Glutamatergic neuron (in vitro differentiated cells): Measurements from ENCODE around the gene UNC80. TPM values are rescaled to one million over a fixed set of nuclear protein-coding genes. Genes with fewer than 3 reads are reported as not detected.

ENCODE experiments used
- DNase-seq: peaks from one replicate; pipeline ENCODE4 v3.0.0; 2022
- H3K27ac Mint-ChIP-seq: one replicate; pipeline ENCODE4 v1.8.0; 2020; ENCODE audit warnings: mild to moderate bottlenecking, mixed read lengths, inconsistent platforms; ENCODE audit not compliant: unreplicated experiment
- H3K27me3 Mint-ChIP-seq: one replicate; pipeline ENCODE4 v1.8.0; 2020; ENCODE audit warnings: mild to moderate bottlenecking, moderate library complexity, mixed read lengths, inconsistent platforms; ENCODE audit not compliant: unreplicated experiment
- H3K36me3 Mint-ChIP-seq: one replicate; pipeline ENCODE4 v1.8.0; 2020; ENCODE audit warnings: mild to moderate bottlenecking, mixed read lengths, inconsistent platforms; ENCODE audit not compliant: unreplicated experiment
- H3K4me1 Mint-ChIP-seq: one replicate; pipeline ENCODE4 v1.8.0; 2020; ENCODE audit warnings: mild to moderate bottlenecking, low read depth, mixed read lengths, inconsistent platforms; ENCODE audit not compliant: unreplicated experiment
- H3K4me3 Mint-ChIP-seq: one replicate; pipeline ENCODE4 v1.8.0; 2020; ENCODE audit warnings: mild to moderate bottlenecking, mixed read lengths, inconsistent platforms; ENCODE audit not compliant: unreplicated experiment
- H3K9me3 Mint-ChIP-seq: one replicate; pipeline ENCODE4 v1.8.0; 2020; ENCODE audit warnings: mild to moderate bottlenecking, moderate library complexity, mixed read lengths, inconsistent platforms; ENCODE audit not compliant: unreplicated experiment
- CTCF ChIP-seq: fragments of 200-600 bp; sonication (generic); IDR thresholded peaks from one replicate; pipeline ENCODE4 v1.5.0; 2021; ENCODE audit not compliant: partially characterized antibody, unreplicated experiment
- long read RNA-seq: library from polyadenylated mRNA; unstranded; transcript quantifications from one replicate; pipeline ENCODE4 v2.0.0, GENCODE V29; 2020; ENCODE audit not compliant: unreplicated experiment
- total RNA-seq: library from RNA; stranded (reverse); fragmentation: NEBNext Ultra II Directional; extraction: Animal tissue kit (Norgen Biotek cat#: 25700); gene quantifications from one replicate; pipeline ENCODE4 v1.2.1, GENCODE V29; 2021; ENCODE audit not compliant: unreplicated experiment

Gene UNC80
- total RNA-seq = 9.0 TPM
- long read RNA-seq, partial matches to known transcripts = 0 of 1 reads
- long read RNA-seq, other reads (novel, unspliced or antisense) = 1 of 1 reads

GRCh38 chr2:209771474-209772289, at the start of gene UNC80:
Gene UNC80, plus strand, starts transcription at chr2:209771832. Its CDS starts 241 bp downstream, at chr2:209772073.
- H3K27ac Mint-ChIP-seq = peak within 1 kb of the TSS; percentile 50
- H3K4me1 Mint-ChIP-seq = peaks cover 3% of the 10 kb centered on the region
- H3K27me3 Mint-ChIP-seq = no peaks in the 10 kb centered on the region
- no peak for TF ChIP-seq CTCF
- peak; percentile 69 for DNase-seq
- no peaks in the 10 kb centered on the region for H3K36me3 Mint-ChIP-seq
- H3K4me3 Mint-ChIP-seq = peak within 1 kb of the TSS; percentile 92
- H3K9me3 Mint-ChIP-seq = peaks cover 5% of the 10 kb centered on the region

- no peaks in the 10 kb centered on the region for H3K27me3 Mint-ChIP-seq
- no peak for TF ChIP-seq CTCF
- DNase-seq = no peak
- H3K36me3 Mint-ChIP-seq = no peaks in the 10 kb centered on the region
- H3K4me3 Mint-ChIP-seq = no peak overlapping the region
- H3K4me1 Mint-ChIP-seq = peaks cover 2% of the 10 kb centered on the region
- no peak overlapping the region for H3K27ac Mint-ChIP-seq
- H3K9me3 Mint-ChIP-seq = no peaks in the 10 kb centered on the region
Measured at GRCh38 chr2:209726311-209726710, 45.3 kb upstream of the UNC80 start.

GRCh38 chr2:209727077-209727476, 44.6 kb upstream of the UNC80 start:
- H3K9me3 Mint-ChIP-seq = no peaks in the 10 kb centered on the region
- no peak overlapping the region for H3K27ac Mint-ChIP-seq
- no peaks in the 10 kb centered on the region for H3K36me3 Mint-ChIP-seq
- H3K4me1 Mint-ChIP-seq = peaks cover 2% of the 10 kb centered on the region
- H3K27me3 Mint-ChIP-seq = no peaks in the 10 kb centered on the region
- TF ChIP-seq CTCF = no peak
- DNase-seq = no peak
- no peak overlapping the region for H3K4me3 Mint-ChIP-seq

- Mint-ChIP-seq H3K36me3 (no peaks in the 10 kb centered on the region), H3K4me3 (no peak overlapping the region), H3K4me1 (no peaks in the 10 kb centered on the region), H3K27me3 (no peaks in the 10 kb centered on the region), H3K9me3 (no peaks in the 10 kb centered on the region), H3K27ac (no peak overlapping the region)
- DNase-seq = no peak
- TF ChIP-seq CTCF = no peak
Measured at GRCh38 chr2:209734805-209735204, 36.8 kb upstream of the UNC80 start.

- H3K9me3 Mint-ChIP-seq = no peaks in the 10 kb centered on the region
- no peaks in the 10 kb centered on the region for H3K4me1 Mint-ChIP-seq
- DNase-seq = no peak
- H3K4me3 Mint-ChIP-seq = no peak overlapping the region
- no peaks in the 10 kb centered on the region for H3K27me3 Mint-ChIP-seq
- no peaks in the 10 kb centered on the region for H3K36me3 Mint-ChIP-seq
- TF ChIP-seq CTCF = no peak
- no peak overlapping the region for H3K27ac Mint-ChIP-seq
Measured at GRCh38 chr2:209741953-209742352, 29.7 kb upstream of the UNC80 start.
